ENCODE measurements around the gene PGAP3. TPM values are rescaled to one million over a fixed set of nuclear protein-coding genes. Genes with fewer than 3 reads are reported as not detected.

PGAP3 gene
- total and polyA plus RNA-seq, 2 experiments from 2014 or later = 29.7 to 34.2 TPM

- H3K9me3 ChIP-seq (ENCODE audit: low read depth) = no peaks in the 10 kb centered on the region
- H3K4me1 ChIP-seq (ENCODE audit: low read depth) = peaks cover 13% of the 10 kb centered on the region
- no peak overlapping the region for H3K4me3 ChIP-seq
- no peak overlapping the region for H3K27ac ChIP-seq
- H3K27me3 ChIP-seq = no peaks in the 10 kb centered on the region
- DNase-seq (ENCODE audit: low read depth in 1 of 2, low spot score in 1 of 2) = no peak
- TF ChIP-seq CTCF (IDR thresholded peaks at IDR 0.05; ENCODE audit: low read depth, low read length) = no peak
- H3K36me3 ChIP-seq = peaks cover 11% of the 10 kb centered on the region
These were observed 28.4 kb downstream of the PGAP3 start for GRCh38 chr17:39659279-39660010.

GRCh38 chr17:39658760-39659159 is 29.1 kb downstream of the PGAP3 start:
- Histone ChIP-seq H3K9me3 (ENCODE audit: low read depth) (no peaks in the 10 kb centered on the region), H3K36me3 (peaks cover 11% of the 10 kb centered on the region), H3K27me3 (no peaks in the 10 kb centered on the region), H3K27ac (no peak overlapping the region), H3K4me3 (no peak overlapping the region), H3K4me1 (ENCODE audit: low read depth) (peaks cover 6% of the 10 kb centered on the region)
- DNase-seq (ENCODE audit: low read depth in 1 of 2, low spot score in 1 of 2) = no peak
- no peak for TF ChIP-seq CTCF (IDR thresholded peaks at IDR 0.05; ENCODE audit: low read depth, low read length)

GRCh38 chr17:39658346-39658745 is 29.5 kb downstream of the PGAP3 start:
- Histone ChIP-seq H3K36me3 (peaks cover 11% of the 10 kb centered on the region), H3K27ac (no peak overlapping the region), H3K9me3 (ENCODE audit: low read depth) (no peaks in the 10 kb centered on the region), H3K27me3 (no peaks in the 10 kb centered on the region), H3K4me1 (ENCODE audit: low read depth) (peaks cover 7% of the 10 kb centered on the region), H3K4me3 (no peak overlapping the region)
- TF ChIP-seq CTCF (IDR thresholded peaks at IDR 0.05; ENCODE audit: low read depth, low read length) = no peak
- DNase-seq (ENCODE audit: low read depth in 1 of 2, low spot score in 1 of 2) = no peak

GRCh38 chr17:39655105-39655504 is 32.8 kb downstream of the PGAP3 start:
- TF ChIP-seq CTCF (IDR thresholded peaks at IDR 0.05; ENCODE audit: low read depth, low read length) = no peak
- H3K36me3 ChIP-seq = peaks cover 5% of the 10 kb centered on the region
- no peaks in the 10 kb centered on the region for H3K27me3 ChIP-seq
- H3K27ac ChIP-seq = no peak overlapping the region
- no peak for DNase-seq (ENCODE audit: low read depth in 1 of 2, low spot score in 1 of 2)
- peaks cover 16% of the 10 kb centered on the region for H3K4me1 ChIP-seq (ENCODE audit: low read depth)
- H3K9me3 ChIP-seq (ENCODE audit: low read depth) = no peaks in the 10 kb centered on the region
- no peak overlapping the region for H3K4me3 ChIP-seq

DNA sequence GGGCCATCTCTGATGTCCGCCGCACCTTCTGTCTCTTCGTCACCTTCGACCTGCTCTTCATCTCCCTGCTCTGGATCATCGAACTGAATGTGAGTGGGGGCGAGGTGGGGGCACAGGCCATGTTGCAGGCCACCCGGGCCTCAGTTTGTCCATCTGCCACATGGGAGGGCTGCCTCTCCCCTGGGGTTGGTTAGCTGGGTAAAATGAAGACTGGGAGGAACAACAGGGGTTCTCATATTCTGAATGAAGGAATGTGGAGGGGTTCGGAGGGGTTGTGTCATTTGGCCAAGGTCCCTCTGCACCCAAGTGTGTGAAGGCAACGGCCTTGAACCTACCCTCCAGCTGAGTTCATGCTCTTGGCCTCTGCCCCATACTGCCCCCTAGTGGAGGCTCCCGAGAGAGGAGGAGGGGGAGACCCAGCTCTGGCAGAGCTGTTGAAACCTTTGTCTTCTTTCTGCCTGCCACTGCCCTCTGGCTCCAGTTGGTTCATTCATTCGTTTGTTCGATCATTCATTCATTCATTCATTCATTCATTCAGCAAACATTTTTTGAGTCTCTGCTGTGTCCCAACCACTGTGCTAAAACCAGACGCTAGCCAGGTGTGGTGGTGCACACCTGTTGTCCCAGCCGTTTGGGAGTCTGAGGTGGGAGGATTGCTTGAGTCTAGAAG is 34.1 kb downstream of the PGAP3 start:
- peak; percentile 58 to 70 for DNase-seq (ENCODE audit: low read depth in 1 of 2, low spot score in 1 of 2)
- peak overlapping the region; percentile 91 for H3K27ac ChIP-seq

More for the DNA sequence above, 34.1 kb downstream of the PGAP3 start:
- Histone ChIP-seq H3K4me3 (no peak overlapping the region), H3K27me3 (no peaks in the 10 kb centered on the region), H3K9me3 (ENCODE audit: low read depth) (no peaks in the 10 kb centered on the region), H3K4me1 (ENCODE audit: low read depth) (peaks cover 16% of the 10 kb centered on the region), H3K36me3 (peaks cover 2% of the 10 kb centered on the region)
- peak; percentile 89 for TF ChIP-seq CTCF (IDR thresholded peaks at IDR 0.05; ENCODE audit: low read depth, low read length)
